ENCODE measurements around the gene NDUFA8.

The NDUFA8 gene

GRCh38 chr9:122144836-122145591 lies 14.6 kb downstream of the NDUFA8 start:
- POLR2A ChIA-PET (ENCODE audit: low non-redundant PET) = no interaction called here
- no peak overlapping the region for H3K27ac ChIP-seq
- no peak for TF ChIP-seq CTCF (conservative IDR thresholded peaks at IDR 0.05; ENCODE audit: low read depth)
- no peak for DNase-seq (ENCODE audit: low spot score)
- CTCF ChIA-PET = interaction anchor here (0.6 to 2.7 kb wide), 8 partner anchors 13 to 1426 kb away, joined by 3 to 8 read pairs (median 4); partner anchors contain the start of genes MORN5 and NDUFA8

- CTCF ChIA-PET = interaction anchor here (0.6 to 1.3 kb wide), 2 partner anchors 15 to 1425 kb away, joined by 4 read pairs; partner anchors contain the start of genes MORN5 and NDUFA8
These were observed 15.6 kb downstream of the NDUFA8 start for GRCh38 chr9:122143876-122144405.

GRCh38 chr9:122143296-122143695 lies 16.3 kb downstream of the NDUFA8 start:
- POLR2A ChIA-PET (ENCODE audit: low non-redundant PET) = no interaction called here
- no peak overlapping the region for H3K27ac ChIP-seq
- CTCF ChIA-PET = no interaction called here
- no peak for TF ChIP-seq CTCF (conservative IDR thresholded peaks at IDR 0.05; ENCODE audit: low read depth)
- no peak for DNase-seq (ENCODE audit: low spot score)

More at GRCh38 chr9:122143876-122144405, 15.6 kb downstream of the NDUFA8 start:
- no peak overlapping the region for H3K27ac ChIP-seq
- POLR2A ChIA-PET (ENCODE audit: low non-redundant PET) = no interaction called here
- no peak for TF ChIP-seq CTCF (conservative IDR thresholded peaks at IDR 0.05; ENCODE audit: low read depth)
- no peak for DNase-seq (ENCODE audit: low spot score)

- CTCF ChIA-PET = no interaction called here
These were observed 17.9 kb downstream of the NDUFA8 start for GRCh38 chr9:122141671-122142070.

GRCh38 chr9:122140368-122141193 lies 19.0 kb downstream of the NDUFA8 start:
- DNase-seq (ENCODE audit: low spot score) = no peak
- CTCF ChIA-PET = interaction anchor here (0.7 kb wide), 1 partner anchor 16 kb away, joined by 4 read pairs; no protein-coding TSS in a partner anchor
- no peak overlapping the region for H3K27ac ChIP-seq
- no peak for TF ChIP-seq CTCF (conservative IDR thresholded peaks at IDR 0.05; ENCODE audit: low read depth)
- POLR2A ChIA-PET (ENCODE audit: low non-redundant PET) = no interaction called here

More at GRCh38 chr9:122141671-122142070, 17.9 kb downstream of the NDUFA8 start:
- no peak for TF ChIP-seq CTCF (conservative IDR thresholded peaks at IDR 0.05; ENCODE audit: low read depth)
- H3K27ac ChIP-seq = no peak overlapping the region
- POLR2A ChIA-PET (ENCODE audit: low non-redundant PET) = no interaction called here
- no peak for DNase-seq (ENCODE audit: low spot score)

- TF ChIP-seq CTCF (conservative IDR thresholded peaks at IDR 0.05; ENCODE audit: low read depth) = no peak
- ChIA-PET CTCF (interaction anchor here (0.6 to 1.1 kb wide), 2 partner anchors 14 to 908 kb away, joined by 3 to 4 read pairs; no protein-coding TSS in a partner anchor), POLR2A (ENCODE audit: low non-redundant PET) (no interaction called here)
- DNase-seq (ENCODE audit: low spot score) = no peak
- H3K27ac ChIP-seq = no peak overlapping the region
These were observed 20.9 kb downstream of the NDUFA8 start for GRCh38 chr9:122138560-122139268.

Measured in RWPE1 (cell line).